SU-DHL-6 (cell line): ENCODE results near the gene CDKL5.

Experiments used
- CTCF ChIP-seq: fragments of 200-600 bp; sonication (generic); IDR thresholded peaks from one replicate; pipeline ENCODE4 v1.5.1; 2017; ENCODE audit warnings: antibody characterized with exemption, mild to moderate bottlenecking, low read length, moderate library complexity; ENCODE audit not compliant: insufficient read depth, poor library complexity, severe bottlenecking
- EZH2phosphoT487 ChIP-seq: fragments of 200-600 bp; sonication (generic), shearing (Covaris generic); conservative IDR thresholded peaks from 2 replicates; pipeline ENCODE4 v1.6.1; 2018; ENCODE audit warnings: mild to moderate bottlenecking, antibody characterized with exemption, low read length, moderate library complexity, mixed read lengths

- TF ChIP-seq CTCF (no peak), EZH2phosphoT487 (no peak)
These were observed 168.7 kb downstream of the CDKL5 start for GRCh38 chrX:18594079-18594478.
